Activated B cell treated with CpG ODN at 0.5 μM for 24 hours (primary cell): ENCODE data around the gene CCDC167. TPM values are rescaled to one million over a fixed set of nuclear protein-coding genes. Genes with fewer than 3 reads are reported as not detected.
A peak's percentile ranks its signal among the peaks of the same experiment; 100 is the strongest.

Experiments used
- ATAC-seq: fragments of 200-7000 bp; cut with Tn5 transposase; one replicate; pipeline ENCODE4 v1.10.0; 2021; ENCODE audit warnings: low read depth, mild to moderate bottlenecking, moderate library complexity
- CTCF ChIA-PET: fragments of 350-600 bp; sonication (Branson Sonifier 250); formaldehyde crosslinking; loops from one replicate; lab custom pipeline; 2021; ENCODE audit warnings: antibody characterized with exemption; lab: Charles Lee
- POLR2A ChIA-PET: fragments of 350-600 bp; sonication (Branson Sonifier 250); formaldehyde crosslinking; loops from one replicate; lab custom pipeline; 2021; ENCODE audit warnings: antibody characterized with exemption; lab: Charles Lee
- DNase-seq: peaks from one replicate; pipeline ENCODE4 v3.0.0; 2022
- H3K27ac Mint-ChIP-seq: one replicate; pipeline ENCODE4 v1.8.0; 2020; ENCODE audit warnings: mixed read lengths
- H3K27me3 Mint-ChIP-seq: one replicate; pipeline ENCODE4 v1.8.0; 2021; ENCODE audit warnings: mixed read lengths
- H3K36me3 Mint-ChIP-seq: one replicate; pipeline ENCODE4 v1.8.0; 2021; ENCODE audit warnings: low read depth, mixed read lengths
- H3K4me1 Mint-ChIP-seq: one replicate; pipeline ENCODE4 v1.8.0; 2021; ENCODE audit warnings: mixed read lengths
- H3K4me3 Mint-ChIP-seq: one replicate; pipeline ENCODE4 v1.8.0; 2020; ENCODE audit warnings: mild to moderate bottlenecking, mixed read lengths
- H3K9me3 Mint-ChIP-seq: one replicate; pipeline ENCODE4 v1.8.0; 2020; ENCODE audit warnings: mixed read lengths
- CTCF ChIP-seq: fragments of 200-600 bp; IDR thresholded peaks from one replicate; pipeline ENCODE4 v1.8.0; 2022; ENCODE audit warnings: antibody characterized with exemption, mild to moderate bottlenecking
- intact Hi-C: fragments of 100-400 bp; cut with micrococcal nuclease; formaldehyde crosslinking; loops from one replicate; pipeline ENCODE4 v1.15.1; 2024
- total RNA-seq: library from RNA; stranded (reverse); gene quantifications from 2 replicates; pipeline ENCODE4 v1.2.3, GENCODE V29; 2022

CCDC167 gene
- total RNA-seq, 1 donor from 2014 or later: 18.4 TPM

GRCh38 chr6:37473364-37474095, 26.2 kb downstream of the CCDC167 start:
- ATAC-seq (no peak), DNase-seq (no peak)
- Mint-ChIP-seq H3K4me3 (no peak overlapping the region), H3K36me3 (peaks cover 90% of the 10 kb centered on the region), H3K9me3 (no peaks in the 10 kb centered on the region), H3K27ac (peak overlapping the region; percentile 6), H3K4me1 (no peaks in the 10 kb centered on the region), H3K27me3 (no peaks in the 10 kb centered on the region)
- intact Hi-C loops: no loop called here
- ChIA-PET POLR2A (interaction anchor here (0.6 kb wide), 1 partner anchor 533 kb away, joined by 6 read pairs; no protein-coding TSS in a partner anchor), CTCF (interaction anchor here (1.5 kb wide), 1 partner anchor 219 kb away, joined by 5 read pairs; no protein-coding TSS in a partner anchor)
- TF ChIP-seq CTCF: no peak

- Mint-ChIP-seq H3K27ac (no peak overlapping the region), H3K4me3 (no peak overlapping the region), H3K36me3 (peaks cover 79% of the 10 kb centered on the region), H3K9me3 (no peaks in the 10 kb centered on the region), H3K4me1 (no peaks in the 10 kb centered on the region), H3K27me3 (no peaks in the 10 kb centered on the region)
- intact Hi-C loops: no loop called here
- ChIA-PET POLR2A (no interaction called here), CTCF (interaction anchor here (0.9 to 1.0 kb wide), 2 partner anchors 14 to 149 kb away, joined by 3 read pairs; no protein-coding TSS in a partner anchor)
- no peak for TF ChIP-seq CTCF
- DNase-seq (no peak), ATAC-seq (no peak)
These were observed 32.0 kb downstream of the CCDC167 start for GRCh38 chr6:37467718-37468117.

GRCh38 chr6:37463110-37463509, 36.6 kb downstream of the CCDC167 start:
- H3K27ac Mint-ChIP-seq: no peak overlapping the region
- no peaks in the 10 kb centered on the region for H3K27me3 Mint-ChIP-seq
- intact Hi-C loops: no loop called here
- H3K4me3 Mint-ChIP-seq: no peak overlapping the region
- CTCF ChIA-PET: no interaction called here
- no peaks in the 10 kb centered on the region for H3K4me1 Mint-ChIP-seq
- no peaks in the 10 kb centered on the region for H3K9me3 Mint-ChIP-seq
- POLR2A ChIA-PET: no interaction called here
- H3K36me3 Mint-ChIP-seq: peaks cover 87% of the 10 kb centered on the region
- TF ChIP-seq CTCF: no peak
- DNase-seq: no peak
- ATAC-seq: no peak

GRCh38 chr6:37460805-37461204, 38.9 kb downstream of the CCDC167 start:
- H3K4me3 Mint-ChIP-seq: no peak overlapping the region
- peaks cover 92% of the 10 kb centered on the region for H3K36me3 Mint-ChIP-seq
- no peaks in the 10 kb centered on the region for H3K27me3 Mint-ChIP-seq
- H3K4me1 Mint-ChIP-seq: no peaks in the 10 kb centered on the region
- DNase-seq (no peak), ATAC-seq (no peak)
- ChIA-PET CTCF (no interaction called here), POLR2A (interaction anchor here (0.7 kb wide), 1 partner anchor 367 kb away, joined by 5 read pairs; no protein-coding TSS in a partner anchor)
- intact Hi-C loops: no loop called here
- H3K27ac Mint-ChIP-seq: no peak overlapping the region
- no peaks in the 10 kb centered on the region for H3K9me3 Mint-ChIP-seq
- no peak for TF ChIP-seq CTCF

GRCh38 chr6:37459981-37460800, 39.5 kb downstream of the CCDC167 start:
- no peak overlapping the region for H3K27ac Mint-ChIP-seq
- POLR2A ChIA-PET: interaction anchor here (0.7 kb wide), 1 partner anchor 368 kb away, joined by 5 read pairs; no protein-coding TSS in a partner anchor

More at GRCh38 chr6:37459981-37460800, 39.5 kb downstream of the CCDC167 start:
- no peak for ATAC-seq
- intact Hi-C loops: no loop called here
- Mint-ChIP-seq H3K9me3 (no peaks in the 10 kb centered on the region), H3K27me3 (no peaks in the 10 kb centered on the region), H3K4me3 (no peak overlapping the region), H3K36me3 (peaks cover 92% of the 10 kb centered on the region), H3K4me1 (no peaks in the 10 kb centered on the region)
- TF ChIP-seq CTCF: no peak
- DNase-seq: no peak
- CTCF ChIA-PET: no interaction called here
